Mesendoderm (in vitro differentiated cells): ENCODE data around the gene CCL14.
"Not testable (repeated sequence)": the region's sequence is repeated elsewhere in the genome, so short reads cannot be mapped to it uniquely, and the experiment has no call there.

Experiments used
- DNase-seq: peaks from one replicate; pipeline ENCODE4 v3.0.0; 2013
- H2AK5ac ChIP-seq: 2 replicates; pipeline ENCODE4 v1.6.1; 2013; ENCODE audit warnings: low read length, inconsistent platforms
- H2BK120ac ChIP-seq: 2 replicates; pipeline ENCODE4 v1.6.1; 2013; ENCODE audit warnings: low read depth, mild to moderate bottlenecking, low read length, moderate library complexity, mixed read lengths
- H2BK15ac ChIP-seq: replicated peaks from 2 replicates; pipeline ENCODE4 v1.6.1; 2013; ENCODE audit warnings: low read depth, mild to moderate bottlenecking, moderate library complexity
- H2BK5ac ChIP-seq: 2 replicates; pipeline ENCODE4 v1.6.1; 2013; ENCODE audit warnings: low read length, inconsistent platforms
- H3K18ac ChIP-seq: 2 replicates; pipeline ENCODE4 v1.6.1; 2013; ENCODE audit warnings: mild to moderate bottlenecking, low read length, mixed read lengths
- H3K23ac ChIP-seq: one replicate; pipeline ENCODE4 v1.6.1; 2013; ENCODE audit warnings: low read length
- H3K27ac ChIP-seq: 2 replicates; pipeline ENCODE4 v1.5.1; 2013; ENCODE audit warnings: low read depth, mild to moderate bottlenecking, inconsistent platforms, low read length, moderate library complexity
- H3K27me3 ChIP-seq: 2 replicates; pipeline ENCODE4 v1.6.1; 2013; ENCODE audit warnings: low read length, control low read depth, mild to moderate bottlenecking, inconsistent platforms; ENCODE audit not compliant: insufficient read depth, poor library complexity
- H3K36me3 ChIP-seq: 2 replicates; pipeline ENCODE4 v1.6.1; 2013; ENCODE audit warnings: low read length, inconsistent platforms; ENCODE audit not compliant: control insufficient read depth, insufficient read depth
- H3K4ac ChIP-seq: one replicate; pipeline ENCODE4 v1.6.1; 2013; ENCODE audit warnings: low read depth, mild to moderate bottlenecking, low read length, moderate library complexity
- H3K4me1 ChIP-seq: 2 replicates; pipeline ENCODE4 v1.6.1; 2013; ENCODE audit warnings: low read depth, low read length, inconsistent platforms; ENCODE audit not compliant: control insufficient read depth
- H3K4me2 ChIP-seq: 2 replicates; pipeline ENCODE4 v1.6.1; 2013; ENCODE audit warnings: low read length
- H3K4me3 ChIP-seq: 2 replicates; pipeline ENCODE4 v1.5.1; 2013; ENCODE audit warnings: mild to moderate bottlenecking, low read length
- H3K56ac ChIP-seq: one replicate; pipeline ENCODE4 v1.6.1; 2013; ENCODE audit warnings: low read length
- H3K79me1 ChIP-seq: 2 replicates; pipeline ENCODE4 v1.6.1; 2013; ENCODE audit warnings: low read length, inconsistent platforms
- H3K79me2 ChIP-seq: 2 replicates; pipeline ENCODE4 v1.6.1; 2013; ENCODE audit warnings: mild to moderate bottlenecking, low read length; ENCODE audit not compliant: control insufficient read depth, insufficient read depth
- H3K9ac ChIP-seq: 2 replicates; pipeline ENCODE4 v1.6.1; 2013; ENCODE audit warnings: low read length, inconsistent platforms
- H4K5ac ChIP-seq: one replicate; pipeline ENCODE4 v1.6.1; 2013; ENCODE audit warnings: low read length
- H4K8ac ChIP-seq: one replicate; pipeline ENCODE4 v1.6.1; 2013; ENCODE audit warnings: low read depth, mild to moderate bottlenecking, control low read depth, low read length, moderate library complexity
- WGBS: extraction: QIAGEN DNeasy Blood & Tissue Kit; methylation state at CpG from one replicate; pipeline ENCODE4 v1.1.7; 2013; ENCODE audit warnings: low lambda C conversion rate, missing lambda C conversion rate; ENCODE audit not compliant: insufficient coverage; ENCODE audit errors: extremely low coverage; 5-methylcytosine and 5-hydroxymethylcytosine counted together

CCL14 gene

DNA sequence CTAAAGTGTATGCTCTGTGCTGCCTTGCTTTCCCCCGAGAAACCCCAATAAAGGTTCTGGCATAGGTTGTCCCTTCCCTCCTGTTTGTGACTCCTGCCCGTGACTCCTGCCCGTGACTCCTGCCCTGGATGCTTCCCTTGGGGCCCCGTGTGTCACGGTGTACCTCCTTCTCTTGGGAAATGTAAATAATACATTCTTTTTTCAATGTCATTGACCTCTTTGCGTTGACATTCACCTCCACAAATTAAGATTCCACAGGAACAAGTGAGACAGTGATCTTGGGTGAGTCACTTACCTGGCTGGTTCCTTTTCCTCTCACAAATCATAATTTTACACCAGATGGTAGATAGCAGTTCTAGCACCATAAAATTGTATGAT, 14.2 kb upstream of the CCL14 start:
- Histone ChIP-seq H3K79me1 (no peaks in the 10 kb centered on the region), H3K4ac (no peak overlapping the region), H3K4me3 (no peak overlapping the region), H3K18ac (no peak overlapping the region), H2BK15ac (no peak overlapping the region), H3K36me3 (no peaks in the 10 kb centered on the region), H3K79me2 (no peaks in the 10 kb centered on the region), H2BK5ac (no peak overlapping the region), H4K8ac (no peak overlapping the region), H3K56ac (no peak overlapping the region), H4K5ac (no peak overlapping the region), H3K9ac (no peak overlapping the region), H2BK120ac (no peak overlapping the region), H3K27me3 (no peaks in the 10 kb centered on the region), H2AK5ac (no peak overlapping the region), H3K23ac (no peak overlapping the region), H3K4me2 (no peak overlapping the region), H3K27ac (no peak overlapping the region), H3K4me1 (no peaks in the 10 kb centered on the region)
- DNase-seq: no peak
- WGBS: no CpG with 5 or more reads among the region's 6 CpGs

DNA sequence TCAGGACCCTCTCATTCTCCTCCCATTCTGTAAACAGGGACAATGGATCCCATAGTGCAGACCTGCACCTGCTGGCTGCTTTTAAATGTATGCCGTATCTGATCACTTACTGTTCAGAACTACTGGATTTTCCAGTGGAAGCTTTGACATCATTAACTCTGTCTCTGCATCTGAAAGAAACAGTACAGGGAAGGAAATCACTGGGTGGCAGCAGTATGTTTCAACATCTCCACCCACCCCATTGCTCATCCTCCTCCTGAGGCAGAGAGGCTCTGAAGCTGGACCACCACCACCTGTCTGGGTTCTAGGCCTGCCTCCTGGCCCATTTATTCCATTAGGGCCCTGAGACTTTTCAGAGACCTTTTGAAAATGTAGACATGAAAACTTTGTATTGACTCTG, 12.2 kb upstream of the CCL14 start:
- H4K8ac ChIP-seq: no peak overlapping the region
- H3K9ac ChIP-seq: no peak overlapping the region
- no peak overlapping the region for H2BK5ac ChIP-seq
- H3K79me1 ChIP-seq: no peaks in the 10 kb centered on the region
- H3K4me1 ChIP-seq: no peaks in the 10 kb centered on the region
- H3K79me2 ChIP-seq: no peaks in the 10 kb centered on the region
- H3K4ac ChIP-seq: no peak overlapping the region
- no peak overlapping the region for H3K4me3 ChIP-seq
- no peak overlapping the region for H3K4me2 ChIP-seq
- H3K18ac ChIP-seq: no peak overlapping the region
- H3K27ac ChIP-seq: no peak overlapping the region
- H2AK5ac ChIP-seq: no peak overlapping the region
- H3K27me3 ChIP-seq: no peaks in the 10 kb centered on the region
- H3K23ac ChIP-seq: no peak overlapping the region
- no CpG with 5 or more reads among the region's 1 CpG for WGBS
- no peak overlapping the region for H4K5ac ChIP-seq
- H3K36me3 ChIP-seq: no peaks in the 10 kb centered on the region
- no peak overlapping the region for H2BK120ac ChIP-seq
- H2BK15ac ChIP-seq: no peak overlapping the region
- DNase-seq: no peak
- H3K56ac ChIP-seq: no peak overlapping the region

DNA sequence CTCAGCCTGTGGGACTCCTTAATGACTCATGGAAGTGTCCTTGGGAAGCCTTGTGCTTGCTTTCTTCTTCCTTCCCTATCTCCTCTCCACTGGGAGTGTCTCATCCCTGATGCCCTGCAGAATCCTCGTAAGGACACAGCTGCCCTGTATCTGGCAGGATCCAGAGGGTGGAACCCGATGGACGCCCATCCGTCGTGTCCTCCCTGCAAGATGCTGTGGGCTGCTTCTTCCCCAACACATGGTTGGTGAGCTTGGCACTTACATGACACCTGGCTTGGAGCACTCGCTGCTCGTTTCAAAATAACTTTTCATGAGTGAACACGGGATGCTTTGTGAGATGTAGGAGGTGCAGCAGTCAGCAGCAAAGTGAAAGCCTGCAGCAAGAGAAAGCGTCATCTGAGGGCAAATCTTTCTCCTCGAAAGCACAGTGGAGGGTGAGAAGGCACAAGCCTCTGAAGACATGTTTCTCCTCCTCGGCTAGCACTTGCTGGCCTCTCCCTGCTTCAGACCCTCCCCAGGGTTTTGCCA, 11.6 kb upstream of the CCL14 start:
- Histone ChIP-seq H3K56ac (no peak overlapping the region), H4K5ac (no peak overlapping the region), H2AK5ac (no peak overlapping the region), H3K36me3 (no peaks in the 10 kb centered on the region), H3K79me1 (no peaks in the 10 kb centered on the region), H3K79me2 (no peaks in the 10 kb centered on the region), H2BK5ac (no peak overlapping the region), H3K18ac (no peak overlapping the region), H2BK15ac (no peak overlapping the region), H4K8ac (no peak overlapping the region), H3K27me3 (no peaks in the 10 kb centered on the region), H3K4ac (no peak overlapping the region), H3K23ac (no peak overlapping the region), H3K4me2 (no peak overlapping the region), H3K4me1 (no peaks in the 10 kb centered on the region), H3K4me3 (no peak overlapping the region), H3K27ac (no peak overlapping the region), H3K9ac (no peak overlapping the region), H2BK120ac (no peak overlapping the region)
- DNase-seq: no peak
- WGBS: no CpG with 5 or more reads among the region's 11 CpGs

DNA sequence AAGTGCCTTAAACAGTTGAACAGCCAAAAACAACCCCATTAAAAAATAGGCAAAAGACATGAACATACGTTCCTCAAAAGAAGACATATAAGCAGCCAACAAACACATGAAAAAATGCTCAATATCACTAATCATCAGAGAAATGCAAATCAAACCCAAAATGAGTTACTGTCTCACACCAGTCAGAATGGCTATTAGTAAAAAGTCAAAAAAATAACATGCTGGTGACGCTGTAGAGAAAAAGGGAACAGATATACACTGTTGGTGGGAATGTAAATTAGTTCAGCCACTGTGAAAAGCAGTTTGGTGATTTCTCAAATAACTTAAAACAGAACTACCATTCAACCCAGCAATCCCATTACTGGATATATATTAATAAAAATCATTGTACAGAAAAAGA, 8.8 kb upstream of the CCL14 start:
- not testable (repeated sequence) for H4K5ac ChIP-seq, DNase-seq, H4K8ac ChIP-seq, H3K4me2 ChIP-seq, H2BK5ac ChIP-seq, H2BK120ac ChIP-seq, H3K79me1 ChIP-seq, H3K79me2 ChIP-seq, H3K56ac ChIP-seq, H3K4me3 ChIP-seq, H3K27ac ChIP-seq, H3K27me3 ChIP-seq, H3K23ac ChIP-seq, H2AK5ac ChIP-seq, H3K9ac ChIP-seq, H3K4ac ChIP-seq, H2BK15ac ChIP-seq, H3K4me1 ChIP-seq, H3K18ac ChIP-seq, H3K36me3 ChIP-seq
- WGBS: no CpG with 5 or more reads among the region's 2 CpGs

DNA sequence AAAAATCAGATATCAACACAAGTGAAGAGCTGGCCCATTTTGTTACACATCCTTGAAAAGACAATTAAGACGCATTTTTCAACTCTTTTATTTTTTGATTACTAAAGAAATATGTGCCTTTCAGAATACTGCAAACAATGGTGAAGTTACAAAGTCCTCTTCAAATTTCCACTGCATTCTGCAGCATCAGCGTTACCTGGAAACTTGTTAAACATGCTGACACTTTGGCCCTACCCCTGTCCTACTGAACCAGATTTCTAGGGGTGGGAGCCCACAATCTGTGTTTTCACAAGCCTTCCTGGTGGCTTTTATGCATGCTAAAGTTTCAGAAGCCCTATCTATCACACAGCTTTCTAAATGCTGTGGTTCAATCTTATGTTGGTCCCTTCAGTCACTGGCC, 4.5 kb upstream of the CCL14 start:
- H2BK120ac ChIP-seq: no peak overlapping the region
- no CpG with 5 or more reads among the region's 2 CpGs for WGBS
- H3K4me2 ChIP-seq: no peak overlapping the region
- DNase-seq: no peak
- no peaks in the 10 kb centered on the region for H3K4me1 ChIP-seq
- no peaks in the 10 kb centered on the region for H3K79me1 ChIP-seq
- no peaks in the 10 kb centered on the region for H3K79me2 ChIP-seq
- H3K4ac ChIP-seq: no peak overlapping the region
- H3K18ac ChIP-seq: no peak overlapping the region
- H4K8ac ChIP-seq: no peak overlapping the region
- H3K27me3 ChIP-seq: no peaks in the 10 kb centered on the region
- no peak overlapping the region for H3K9ac ChIP-seq
- H4K5ac ChIP-seq: no peak overlapping the region
- H2BK15ac ChIP-seq: no peak overlapping the region
- no peak overlapping the region for H3K23ac ChIP-seq
- no peak overlapping the region for H3K27ac ChIP-seq
- no peak overlapping the region for H2BK5ac ChIP-seq
- no peak overlapping the region for H3K4me3 ChIP-seq
- no peak overlapping the region for H3K56ac ChIP-seq
- H3K36me3 ChIP-seq: no peaks in the 10 kb centered on the region
- no peak overlapping the region for H2AK5ac ChIP-seq

DNA sequence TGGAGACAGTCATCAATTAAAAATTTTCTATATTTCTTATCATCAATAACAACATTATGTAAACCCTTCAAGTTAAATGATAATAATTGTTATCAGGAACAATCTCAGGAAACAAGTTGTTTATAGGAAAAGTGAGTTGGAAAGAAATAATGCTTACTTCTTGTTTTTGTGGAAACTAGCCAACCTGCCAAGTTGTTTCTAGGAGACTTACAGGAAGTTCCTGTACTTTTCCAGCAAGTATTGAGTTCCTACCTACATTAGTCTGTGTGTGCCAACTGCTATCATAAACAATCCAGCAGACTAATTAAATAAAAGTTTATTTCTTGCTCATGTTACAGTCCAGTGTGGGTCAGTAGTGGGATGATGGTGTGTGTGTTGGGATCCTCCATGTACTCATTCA, 1.6 kb upstream of the CCL14 start:
- Histone ChIP-seq H3K27ac (no peak overlapping the region), H2BK120ac (no peak overlapping the region), H4K8ac (no peak overlapping the region), H3K27me3 (no peaks in the 10 kb centered on the region), H3K23ac (no peak overlapping the region), H3K18ac (no peak overlapping the region), H3K4me3 (no peak overlapping the region), H2BK15ac (no peak overlapping the region), H3K4ac (no peak overlapping the region), H3K79me2 (no peaks in the 10 kb centered on the region), H3K36me3 (no peaks in the 10 kb centered on the region), H4K5ac (no peak overlapping the region), H2AK5ac (no peak overlapping the region), H3K4me2 (no peak overlapping the region), H3K9ac (no peak overlapping the region), H3K56ac (no peak overlapping the region), H3K79me1 (no peaks in the 10 kb centered on the region), H2BK5ac (no peak overlapping the region), H3K4me1 (no peaks in the 10 kb centered on the region)
- DNase-seq: no peak
